HAP-1 (cell line): ENCODE measurements around the gene CD244.
"Not testable (repeated sequence)": the region's sequence is repeated elsewhere in the genome, so short reads cannot be mapped to it uniquely, and the experiment has no call there.

ENCODE experiments used
- DNase-seq, 2 experiments: peaks; one replicate each; pipeline ENCODE4 v3.0.0-alpha.2; 2016 to 2020; ENCODE audit warnings: low spot score in 2 of 2
- H3K27me3 ChIP-seq: fragments of 250-450 bp; sonication (Bioruptor Pico); 2 replicates; pipeline ENCODE4 v1.5.1; 2020; ENCODE audit warnings: low read depth, mild to moderate bottlenecking, moderate library complexity
- H3K36me3 ChIP-seq: fragments of 250-450 bp; sonication (Bioruptor Pico); replicated peaks from 2 replicates; pipeline ENCODE4 v1.5.1; 2020; ENCODE audit warnings: mild to moderate bottlenecking
- H3K4me1 ChIP-seq: fragments of 250-450 bp; sonication (Bioruptor Pico); 2 replicates; pipeline ENCODE4 v1.5.1; 2020; ENCODE audit warnings: mild to moderate bottlenecking
- H3K4me3 ChIP-seq: fragments of 250-450 bp; sonication (Bioruptor Pico); 2 replicates; pipeline ENCODE4 v1.5.1; 2020; ENCODE audit warnings: mild to moderate bottlenecking, moderate library complexity
- H3K9me3 ChIP-seq: fragments of 250-450 bp; sonication (Bioruptor Pico); 2 replicates; pipeline ENCODE4 v1.5.1; 2020; ENCODE audit warnings: mild to moderate bottlenecking, moderate library complexity
- in situ Hi-C: fragments of 300-500 bp; cut with MboI; formaldehyde crosslinking; loops from 3 replicates; pipeline ENCODE4 v1.14.3; 2020; ENCODE audit warnings: low sequenced_read_pairs, inconsistent platforms, mixed read lengths

Gene CD244, protein sequence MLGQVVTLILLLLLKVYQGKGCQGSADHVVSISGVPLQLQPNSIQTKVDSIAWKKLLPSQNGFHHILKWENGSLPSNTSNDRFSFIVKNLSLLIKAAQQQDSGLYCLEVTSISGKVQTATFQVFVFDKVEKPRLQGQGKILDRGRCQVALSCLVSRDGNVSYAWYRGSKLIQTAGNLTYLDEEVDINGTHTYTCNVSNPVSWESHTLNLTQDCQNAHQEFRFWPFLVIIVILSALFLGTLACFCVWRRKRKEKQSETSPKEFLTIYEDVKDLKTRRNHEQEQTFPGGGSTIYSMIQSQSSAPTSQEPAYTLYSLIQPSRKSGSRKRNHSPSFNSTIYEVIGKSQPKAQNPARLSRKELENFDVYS

DNA sequence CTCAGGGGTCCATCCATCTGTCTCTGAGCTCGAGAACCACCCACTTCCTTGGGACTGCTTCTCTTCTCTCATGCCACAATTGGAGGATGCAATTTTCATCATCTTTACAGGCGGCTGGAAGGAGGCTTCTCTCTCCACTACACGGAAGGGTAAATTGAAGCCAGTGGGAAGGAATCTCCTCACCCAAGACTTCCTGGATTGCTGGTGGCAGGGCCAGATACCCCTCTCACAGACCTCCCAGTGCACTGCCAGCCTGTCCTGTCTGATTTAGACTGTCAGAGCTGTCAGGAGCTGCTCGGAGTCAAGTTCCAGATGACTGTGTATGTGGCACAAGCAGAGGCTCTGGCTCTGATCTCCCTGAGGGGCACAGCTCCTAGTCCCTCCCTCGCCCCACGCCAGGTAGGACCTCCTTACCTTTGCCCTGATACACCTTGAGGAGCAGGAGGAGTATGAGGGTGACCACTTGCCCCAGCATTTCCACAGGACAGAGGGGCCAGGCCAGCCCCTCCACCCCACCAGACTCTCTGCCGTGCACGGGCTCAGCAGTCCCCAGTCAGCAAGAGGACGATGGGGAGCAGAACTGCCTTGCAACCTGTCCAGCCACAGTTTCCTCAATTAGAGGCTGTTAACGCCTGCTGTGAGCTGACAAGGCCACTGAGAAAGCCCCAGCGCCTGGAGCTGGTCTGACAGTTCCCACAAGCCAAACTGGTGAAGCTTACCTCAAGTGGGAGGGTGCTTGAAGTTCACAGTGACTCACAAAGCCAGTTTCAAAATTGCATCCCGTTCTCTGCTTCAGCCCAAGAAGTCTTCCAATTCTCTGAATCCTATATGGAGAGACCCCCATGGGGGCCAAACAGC is at the start of gene CD244:
Gene CD244 (minus strand): TSS at position 685 of the 858 bp plus-strand sequence. CDS start 210 bp downstream, at position 475.
- no peak for DNase-seq
- no peak within 1 kb of the TSS for H3K4me3 ChIP-seq
- no peaks in the 10 kb centered on the region for H3K36me3 ChIP-seq
- in situ Hi-C loops: no loop called here
- no peaks in the 10 kb centered on the region for H3K4me1 ChIP-seq
- no peaks in the 10 kb centered on the region for H3K9me3 ChIP-seq
- H3K27me3 ChIP-seq: no peaks in the 10 kb centered on the region

DNA sequence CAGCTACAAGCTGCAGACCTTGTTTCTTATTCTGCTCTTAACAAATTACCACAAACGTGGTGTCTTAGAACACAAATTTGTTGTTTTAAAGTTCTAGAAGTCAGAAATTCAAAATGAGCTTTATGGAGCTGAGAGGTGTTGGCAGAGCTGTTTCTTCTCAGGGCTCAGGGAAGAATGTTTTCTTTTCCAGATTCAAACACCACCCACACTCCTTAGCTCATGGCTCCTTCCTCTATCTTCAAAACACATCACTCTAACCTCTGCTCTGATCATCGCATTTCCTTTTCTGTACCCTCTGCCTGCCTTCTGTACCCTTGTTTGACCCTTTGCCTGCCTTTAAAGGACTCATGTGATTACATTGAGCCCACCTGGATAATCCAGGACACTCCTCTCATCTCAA is 49.2 kb upstream of the CD244 start:
- Histone ChIP-seq H3K36me3 (no peaks in the 10 kb centered on the region), H3K9me3 (no peaks in the 10 kb centered on the region), H3K4me1 (no peaks in the 10 kb centered on the region), H3K27me3 (peaks cover 6% of the 10 kb centered on the region; the same call in 1 of the 2 replicates), H3K4me3 (no peak overlapping the region)
- no peak for DNase-seq
- in situ Hi-C loops: no loop called here

DNA sequence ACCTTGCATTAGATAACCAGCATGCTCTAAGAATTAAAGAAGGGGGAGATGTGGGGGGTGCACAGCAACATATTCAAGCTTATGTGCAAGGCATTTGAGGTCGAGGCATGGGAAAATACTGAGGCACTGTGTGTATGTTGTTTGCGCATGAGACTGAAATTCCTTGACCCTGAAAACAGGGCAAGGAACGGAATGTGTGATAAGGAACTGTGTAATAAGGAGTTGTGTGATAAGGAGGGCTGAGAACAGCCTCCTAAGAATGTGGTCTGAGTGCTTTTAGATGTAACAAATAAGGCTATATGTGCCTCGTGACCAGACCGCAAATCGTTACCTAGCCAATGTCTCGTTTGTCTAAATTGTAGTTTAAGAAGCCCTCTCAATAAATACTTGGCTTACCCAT is 48.8 kb upstream of the CD244 start:
- DNase-seq: no peak
- Histone ChIP-seq H3K4me1 (no peaks in the 10 kb centered on the region), H3K36me3 (no peaks in the 10 kb centered on the region), H3K9me3 (no peaks in the 10 kb centered on the region), H3K27me3 (peaks cover under 1% of the 10 kb centered on the region; the same call in 1 of the 2 replicates), H3K4me3 (no peak overlapping the region)
- in situ Hi-C loops: no loop called here

DNA sequence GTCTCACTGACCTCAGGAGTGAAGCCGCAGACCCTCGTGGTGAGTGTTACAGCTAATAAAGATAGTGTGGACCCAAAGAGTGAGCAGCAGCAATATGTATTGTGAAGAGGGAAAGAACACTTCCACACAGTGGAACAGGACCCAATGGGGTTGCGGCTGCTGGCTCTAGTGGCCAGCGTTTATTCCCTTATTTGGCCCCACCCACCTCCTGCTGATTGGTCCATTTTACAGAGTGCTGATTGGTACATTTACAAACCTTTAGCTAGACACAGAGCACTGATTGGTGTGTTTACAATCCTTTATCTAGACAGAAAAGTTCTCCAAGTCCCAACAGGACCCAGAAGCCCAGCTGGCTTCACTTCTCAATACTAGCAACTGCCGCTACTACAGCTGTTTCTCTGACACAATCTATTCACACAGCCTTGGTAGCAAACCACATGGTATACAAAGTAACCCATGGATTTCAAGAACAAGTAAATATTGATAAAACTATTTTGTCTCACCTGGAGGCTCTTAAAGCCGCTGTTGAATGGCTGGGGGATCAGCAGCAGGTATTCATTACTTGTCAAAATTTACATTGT is 47.6 kb upstream of the CD244 start:
- Histone ChIP-seq H3K4me3 (no peak overlapping the region), H3K4me1 (no peaks in the 10 kb centered on the region), H3K9me3 (no peaks in the 10 kb centered on the region), H3K36me3 (no peaks in the 10 kb centered on the region), H3K27me3 (no peaks in the 10 kb centered on the region)
- no peak for DNase-seq
- in situ Hi-C loops: no loop called here

DNA sequence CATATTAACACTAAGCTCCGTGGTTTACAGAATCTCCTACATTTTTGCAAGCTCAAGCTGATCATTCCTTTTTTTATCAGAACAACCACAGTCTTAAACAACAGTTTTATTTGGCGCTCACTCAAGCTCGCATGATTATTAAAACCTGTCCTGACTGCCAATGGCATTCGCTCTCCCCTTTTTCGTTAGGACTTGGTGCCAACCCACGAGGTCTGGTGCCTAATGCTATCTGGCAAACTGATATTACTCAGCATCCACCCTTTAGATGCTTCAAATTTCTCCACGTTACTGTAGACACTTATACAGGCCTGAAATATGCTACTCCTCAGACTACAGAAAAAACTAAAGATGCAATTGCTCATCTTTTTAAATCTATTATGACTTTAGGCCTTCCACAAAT is 45.3 kb upstream of the CD244 start:
- H3K9me3 ChIP-seq: no peaks in the 10 kb centered on the region
- H3K27me3 ChIP-seq: no peaks in the 10 kb centered on the region
- no peak overlapping the region for H3K4me3 ChIP-seq
- DNase-seq: no peak
- H3K36me3 ChIP-seq: no peaks in the 10 kb centered on the region
- in situ Hi-C loops: no loop called here
- no peaks in the 10 kb centered on the region for H3K4me1 ChIP-seq

DNA sequence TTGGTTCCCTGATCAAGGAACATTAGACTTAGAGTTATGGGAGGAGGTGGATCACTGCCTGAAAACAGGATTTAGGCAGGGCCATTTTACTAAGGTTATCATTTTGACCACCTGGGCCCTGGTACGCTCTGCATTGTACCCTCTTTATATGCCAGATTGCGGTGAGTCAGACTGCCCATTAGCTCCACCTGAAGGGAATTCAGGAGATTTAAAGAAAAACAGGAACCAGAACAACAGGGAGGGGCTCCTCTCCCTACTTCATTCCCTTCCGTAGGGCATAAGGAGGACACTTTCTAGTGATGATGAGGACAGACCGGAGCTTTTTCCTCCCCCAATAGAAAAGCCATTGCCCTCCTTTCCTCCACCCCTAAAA is 42.9 kb upstream of the CD244 start:
- Histone ChIP-seq H3K36me3 (no peaks in the 10 kb centered on the region), H3K27me3 (peaks cover 2% of the 10 kb centered on the region; the same call in 1 of the 2 replicates), H3K9me3 (0 out of 2 replicates have a peak, but pooled peaks cover 1% of the 10 kb centered on the region), H3K4me1 (no peaks in the 10 kb centered on the region), H3K4me3 (no peak overlapping the region)
- no peak for DNase-seq
- in situ Hi-C loops: no loop called here

DNA sequence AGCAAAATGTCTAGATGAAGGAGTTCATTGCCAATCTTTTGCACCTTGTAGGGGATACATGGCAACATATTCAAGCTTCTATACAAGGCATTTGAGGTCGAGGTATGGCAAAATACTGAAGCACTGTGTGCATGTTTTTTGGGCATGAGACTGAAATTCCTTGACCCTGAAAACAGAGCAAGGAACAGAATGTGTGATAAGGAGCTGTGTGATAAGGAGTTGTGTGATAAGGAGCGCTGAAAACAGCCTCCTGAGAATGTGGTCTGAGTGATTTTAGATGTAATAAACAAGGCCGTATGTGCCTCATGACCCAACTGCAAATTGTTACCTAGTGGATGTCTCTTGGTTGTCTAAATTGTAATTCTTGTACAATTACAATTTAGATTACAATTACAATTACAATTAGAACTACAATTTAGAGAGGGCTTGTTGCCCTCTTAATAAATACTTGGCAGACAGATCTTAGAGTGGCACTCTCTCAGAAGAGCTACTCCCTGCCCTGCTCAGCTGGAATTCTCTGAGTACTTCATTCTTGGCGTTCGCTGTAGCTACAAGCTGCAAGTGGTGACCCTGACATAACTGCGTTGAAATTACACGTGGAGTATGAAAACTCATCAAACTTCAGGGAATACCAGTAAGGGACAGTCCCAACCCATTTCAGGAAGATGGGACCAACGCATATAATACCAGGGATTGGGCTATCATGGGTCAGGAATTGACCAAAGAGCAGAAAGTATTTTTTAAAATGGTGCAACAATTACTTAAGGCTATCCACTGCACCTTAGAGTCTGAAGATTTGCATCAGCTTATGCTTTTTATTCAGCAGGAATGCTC is 42.3 kb upstream of the CD244 start:
- Histone ChIP-seq H3K4me3 (no peak overlapping the region), H3K9me3 (0 out of 2 replicates have a peak, but pooled peaks cover 3% of the 10 kb centered on the region), H3K4me1 (no peaks in the 10 kb centered on the region), H3K36me3 (no peaks in the 10 kb centered on the region), H3K27me3 (peaks cover 5% of the 10 kb centered on the region; the same call in 1 of the 2 replicates)
- in situ Hi-C loops: no loop called here
- DNase-seq: no peak

DNA sequence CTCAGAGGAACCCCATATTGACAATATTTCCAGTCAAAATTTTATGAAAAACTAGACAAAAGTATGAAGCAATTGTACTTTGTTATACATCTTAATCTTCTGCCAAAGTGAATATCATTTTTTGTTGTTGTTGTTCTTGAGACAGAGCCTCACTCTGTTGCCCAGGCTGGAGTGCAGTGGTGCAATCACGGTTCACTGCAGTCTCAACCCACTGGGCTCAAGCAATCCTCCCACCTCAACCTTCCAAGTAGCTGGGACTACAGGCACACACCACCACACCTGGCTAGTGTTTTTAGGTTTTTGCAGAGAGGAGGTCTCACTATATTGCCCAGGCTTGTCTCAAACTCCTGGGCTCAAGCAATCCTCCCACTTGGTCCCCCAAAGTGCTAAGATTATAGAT is 39.6 kb upstream of the CD244 start:
- H3K36me3 ChIP-seq, H3K9me3 ChIP-seq, H3K4me3 ChIP-seq, H3K4me1 ChIP-seq, in situ Hi-C loops, DNase-seq, H3K27me3 ChIP-seq: not testable (repeated sequence)

DNA sequence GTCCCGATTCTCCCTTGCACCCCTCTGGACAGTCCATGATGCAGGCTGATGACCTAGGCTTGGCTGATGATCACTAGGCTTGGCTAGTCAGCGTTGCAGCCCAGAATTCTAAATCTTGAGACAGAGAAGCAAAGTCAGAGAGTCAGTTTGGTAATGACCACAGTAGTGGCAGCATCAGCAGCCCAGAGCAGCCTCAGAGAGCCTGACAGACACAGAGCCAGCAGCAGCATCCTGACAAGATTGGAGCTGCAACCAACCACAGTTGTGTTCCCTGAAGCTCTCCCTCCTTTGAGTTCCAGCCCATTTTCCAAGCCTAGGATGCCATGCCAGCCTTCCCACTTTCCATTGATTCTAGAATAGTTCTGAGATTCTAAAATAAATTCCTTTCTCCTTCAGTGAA is 39.1 kb upstream of the CD244 start:
- H3K4me1 ChIP-seq: no peaks in the 10 kb centered on the region
- H3K36me3 ChIP-seq: no peaks in the 10 kb centered on the region
- DNase-seq: no peak
- peaks cover 7% of the 10 kb centered on the region; the same call in 1 of the 2 replicates for H3K27me3 ChIP-seq
- 0 out of 2 replicates have a peak, but pooled peaks cover 3% of the 10 kb centered on the region for H3K9me3 ChIP-seq
- in situ Hi-C loops: no loop called here
- H3K4me3 ChIP-seq: no peak overlapping the region

DNA sequence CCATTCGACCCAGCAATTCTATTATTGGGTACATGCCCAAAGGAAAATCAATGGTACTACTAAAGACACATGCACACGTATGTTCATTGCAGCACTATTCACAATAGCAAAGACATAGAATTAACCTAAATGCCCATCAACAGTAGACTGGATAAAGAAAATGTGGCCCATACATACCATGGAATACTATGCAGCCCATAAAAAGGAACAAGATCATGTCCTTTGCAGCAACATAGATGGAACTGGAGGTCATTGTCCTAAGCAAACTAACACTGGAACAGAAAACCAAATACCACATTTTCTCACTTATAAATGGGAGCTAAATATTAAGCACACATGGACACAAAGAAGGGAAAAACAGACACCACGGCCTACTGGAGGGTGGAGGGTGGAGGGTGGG is 38.0 kb upstream of the CD244 start:
- H3K27me3 ChIP-seq, in situ Hi-C loops, H3K36me3 ChIP-seq, H3K4me1 ChIP-seq, H3K4me3 ChIP-seq, H3K9me3 ChIP-seq, DNase-seq: not testable (repeated sequence)

DNA sequence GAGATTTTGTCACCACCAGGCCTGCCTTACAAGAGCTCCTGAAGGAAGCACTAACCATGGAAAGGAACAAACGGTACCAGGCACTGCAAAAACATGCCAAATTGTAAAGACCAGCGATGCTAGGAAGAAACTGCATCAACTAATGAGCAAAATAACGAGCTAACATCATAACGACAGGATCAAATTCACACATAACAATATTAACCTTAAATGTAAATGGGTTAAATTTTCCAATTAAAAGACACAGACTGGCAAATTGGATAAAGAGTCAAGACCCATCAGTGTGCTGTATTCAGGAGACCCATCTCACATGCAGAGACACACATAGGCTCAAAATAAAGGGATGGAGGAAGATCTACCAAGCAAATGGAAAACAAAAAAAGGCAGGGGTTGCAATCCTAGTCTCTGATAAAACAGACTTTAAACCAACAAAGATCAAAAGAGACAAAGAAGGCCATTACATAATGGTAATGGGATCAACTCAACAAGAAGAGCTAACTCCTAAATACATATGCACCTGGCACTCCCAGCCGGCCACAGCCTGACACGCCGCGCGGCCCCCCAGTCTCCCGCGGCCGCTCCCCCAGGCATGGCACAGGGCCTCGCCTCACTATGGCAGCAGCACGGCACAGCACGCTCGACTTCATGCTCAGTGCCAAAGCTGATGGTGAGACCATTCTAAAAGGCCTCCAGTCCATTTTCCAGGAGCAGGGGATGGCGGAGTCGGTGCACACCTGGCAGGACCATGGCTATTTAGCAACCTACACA is 31.9 kb upstream of the CD244 start:
- H3K36me3 ChIP-seq, H3K4me1 ChIP-seq, H3K9me3 ChIP-seq, H3K4me3 ChIP-seq, DNase-seq, H3K27me3 ChIP-seq, in situ Hi-C loops: not testable (repeated sequence)

DNA sequence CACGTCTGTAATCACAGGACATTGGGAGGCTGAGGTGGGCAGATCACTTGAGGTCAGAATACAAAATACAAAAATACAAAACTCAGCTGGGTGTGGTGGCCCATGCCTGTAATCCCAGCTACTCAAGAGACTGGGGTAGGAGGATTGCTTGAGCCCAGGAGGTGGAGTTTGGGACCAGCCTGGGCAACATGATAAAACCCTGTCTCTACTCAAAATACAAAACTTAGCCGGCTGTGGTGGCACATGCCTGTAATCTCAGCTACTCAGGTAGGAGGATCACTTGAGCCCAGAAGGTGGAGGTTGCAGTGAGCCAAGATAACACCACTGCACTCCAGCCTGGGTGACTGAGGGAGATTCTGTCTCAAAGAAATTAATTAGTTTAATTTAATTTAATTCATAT is 28.8 kb upstream of the CD244 start:
- no peak for DNase-seq
- no peaks in the 10 kb centered on the region for H3K4me1 ChIP-seq
- no peak overlapping the region for H3K4me3 ChIP-seq
- H3K27me3 ChIP-seq: no peaks in the 10 kb centered on the region
- in situ Hi-C loops: no loop called here
- no peaks in the 10 kb centered on the region for H3K9me3 ChIP-seq
- no peaks in the 10 kb centered on the region for H3K36me3 ChIP-seq

DNA sequence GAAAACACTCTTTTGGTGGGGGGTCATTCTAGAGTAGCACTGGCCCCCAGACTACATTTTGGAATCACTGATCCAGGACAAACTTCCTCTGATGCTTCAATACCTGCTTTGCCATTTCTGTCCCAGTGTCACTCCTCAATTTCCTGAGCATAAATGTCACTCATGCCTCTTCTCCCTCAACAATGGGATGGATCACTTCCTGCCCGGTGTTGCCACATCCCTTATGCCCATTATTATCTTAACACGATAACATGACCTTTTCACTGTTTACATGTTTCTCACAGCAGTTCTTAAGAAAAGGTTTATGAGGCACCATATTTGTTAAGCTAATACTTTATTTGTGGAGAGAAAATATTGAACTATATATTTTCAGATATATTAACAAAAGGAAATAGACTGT is 26.2 kb upstream of the CD244 start:
- Histone ChIP-seq H3K4me1 (no peaks in the 10 kb centered on the region), H3K36me3 (no peaks in the 10 kb centered on the region), H3K27me3 (no peaks in the 10 kb centered on the region), H3K4me3 (no peak overlapping the region), H3K9me3 (no peaks in the 10 kb centered on the region)
- no peak for DNase-seq
- in situ Hi-C loops: no loop called here
